ENCODE data around the gene FAM20A.
"Not testable (repeated sequence)": the region's sequence is repeated elsewhere in the genome, so short reads cannot be mapped to it uniquely, and the experiment has no call there.

Gene FAM20A

DNA sequence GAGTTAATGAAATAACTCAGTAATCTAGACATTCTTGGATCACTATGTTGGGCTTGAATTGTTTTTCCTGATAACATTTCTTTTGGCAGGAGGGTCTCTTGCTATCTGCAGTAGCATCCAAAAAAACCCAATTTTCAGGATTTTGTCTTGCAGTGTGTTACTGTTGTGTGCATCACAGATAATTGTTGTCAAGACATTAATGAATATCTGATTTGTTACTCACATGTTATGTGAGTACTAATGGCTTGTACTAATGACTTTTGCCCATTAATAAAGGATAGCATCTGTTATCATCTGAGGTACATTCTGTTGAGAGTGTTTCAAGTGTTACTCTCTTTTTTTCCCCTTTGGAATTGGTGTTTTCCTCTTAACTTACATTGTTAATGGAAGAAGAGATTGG lies 78.9 kb downstream of the FAM20A start:
- no peak for DNase-seq (ENCODE audit: low spot score)

DNA sequence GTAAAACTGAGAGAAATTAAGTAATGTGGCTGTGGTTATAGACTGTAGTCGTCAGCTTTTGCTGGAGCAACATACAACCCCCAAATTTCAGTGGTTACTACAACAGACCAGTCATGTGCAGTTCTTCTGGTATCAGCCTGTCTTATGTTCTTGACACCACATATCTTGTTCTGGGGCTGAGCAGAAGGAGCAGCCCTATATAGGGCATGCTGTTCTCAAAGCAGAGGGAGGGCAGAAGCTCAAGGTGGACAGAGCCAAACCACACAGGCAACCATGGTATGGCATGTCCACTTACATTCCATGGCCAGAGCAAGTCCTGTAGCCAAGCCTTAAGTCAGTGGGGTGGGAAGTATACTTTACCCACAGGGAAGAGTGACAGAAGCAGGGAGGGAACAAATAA lies 81.3 kb downstream of the FAM20A start:
- DNase-seq (ENCODE audit: low spot score): no peak

DNA sequence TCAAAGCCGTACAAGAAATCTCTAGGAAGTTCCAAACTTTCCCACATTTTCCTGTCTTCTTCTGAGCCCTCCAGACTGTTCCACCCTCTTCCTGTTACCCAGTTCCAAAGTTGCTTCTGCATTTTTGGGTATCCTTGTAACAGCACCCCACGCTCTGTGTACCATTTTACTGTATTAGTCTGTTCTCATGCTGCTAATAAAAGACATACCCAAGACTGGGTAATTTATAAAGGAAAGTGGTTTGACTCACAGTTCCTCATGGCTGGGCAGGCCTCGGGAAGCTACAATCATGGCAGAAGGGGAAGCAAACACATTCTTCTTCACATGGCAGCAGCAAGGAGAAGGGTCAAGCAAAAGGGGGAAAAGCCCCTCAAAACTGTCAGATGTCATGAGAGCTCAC lies 82.1 kb downstream of the FAM20A start:
- not testable (repeated sequence) for DNase-seq (ENCODE audit: low spot score)

DNA sequence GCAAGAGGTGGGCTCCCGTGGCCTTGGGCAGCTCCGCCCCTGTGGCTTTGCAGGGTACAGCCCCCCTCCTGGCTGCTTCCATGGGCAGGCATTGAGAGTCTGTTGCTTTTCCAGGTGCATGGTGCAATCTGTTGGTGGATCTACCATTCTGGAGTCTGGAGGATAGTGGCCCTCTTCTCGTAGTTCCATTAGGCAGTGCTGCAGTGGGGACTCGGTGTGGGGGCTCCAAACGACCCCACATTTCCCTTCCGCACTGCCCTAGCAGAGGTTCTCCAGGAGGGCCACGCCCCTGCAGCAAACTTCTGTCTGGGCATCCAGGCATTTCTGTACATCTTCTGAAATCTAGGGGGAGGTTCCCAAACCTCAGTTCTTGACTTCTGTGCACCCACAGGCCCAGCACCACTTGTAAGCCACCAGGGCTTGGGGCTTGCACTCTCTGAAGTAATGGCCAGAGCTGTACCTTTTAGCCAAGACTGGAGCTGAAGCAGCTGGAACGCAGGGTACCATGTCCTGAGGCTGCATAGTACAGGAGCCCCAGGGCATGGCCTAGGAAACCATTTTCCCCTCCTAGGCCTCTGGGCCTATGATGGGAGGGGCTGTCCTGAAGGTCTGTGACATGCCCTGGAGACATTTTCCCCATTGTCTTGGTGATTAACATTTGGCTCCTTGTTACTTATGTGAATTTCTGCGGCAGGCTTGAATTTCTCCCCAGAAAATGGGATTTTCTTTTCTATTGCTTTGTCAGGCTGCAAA lies 82.9 kb downstream of the FAM20A start:
- DNase-seq (ENCODE audit: low spot score): no peak

DNA sequence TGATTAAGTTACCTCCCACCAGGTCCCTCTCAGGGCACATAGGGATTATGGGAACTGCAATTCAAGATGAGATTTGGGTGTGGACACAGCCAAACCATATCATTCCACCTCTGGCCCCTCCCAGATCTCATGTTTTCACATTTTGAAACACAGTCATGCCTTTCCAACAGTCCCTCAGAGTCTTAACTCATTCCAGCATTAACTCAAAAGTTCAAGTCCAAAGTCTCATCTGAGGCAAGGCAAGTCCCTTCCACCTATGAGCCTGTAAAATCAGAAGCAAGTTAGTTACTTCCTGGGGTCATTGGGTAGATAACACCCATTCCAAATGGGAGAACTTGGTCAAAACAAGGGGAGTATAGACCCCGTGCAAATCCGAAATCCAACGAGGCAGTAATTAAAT lies 83.6 kb downstream of the FAM20A start:
- not testable (repeated sequence) for DNase-seq (ENCODE audit: low spot score)

DNA sequence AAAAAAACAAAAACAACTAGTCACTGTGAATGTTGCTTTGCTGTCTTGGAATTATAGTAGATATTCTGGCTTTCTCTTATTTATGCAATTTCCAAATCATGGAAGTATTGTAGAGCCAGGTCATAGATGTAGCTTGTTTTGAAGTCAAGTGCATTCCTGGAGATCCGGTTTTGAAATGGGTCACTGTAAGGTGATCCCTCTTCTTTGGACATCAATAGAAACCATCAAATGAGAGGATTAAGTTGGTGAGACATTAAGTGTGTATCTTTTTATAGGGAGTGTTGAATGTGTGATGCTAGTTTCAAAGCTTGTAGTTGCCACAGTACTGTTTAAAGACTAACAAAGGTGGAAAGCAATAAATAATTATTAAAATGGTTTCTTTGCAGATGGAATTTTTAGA lies 84.4 kb downstream of the FAM20A start:
- no peak for DNase-seq (ENCODE audit: low spot score)

DNA sequence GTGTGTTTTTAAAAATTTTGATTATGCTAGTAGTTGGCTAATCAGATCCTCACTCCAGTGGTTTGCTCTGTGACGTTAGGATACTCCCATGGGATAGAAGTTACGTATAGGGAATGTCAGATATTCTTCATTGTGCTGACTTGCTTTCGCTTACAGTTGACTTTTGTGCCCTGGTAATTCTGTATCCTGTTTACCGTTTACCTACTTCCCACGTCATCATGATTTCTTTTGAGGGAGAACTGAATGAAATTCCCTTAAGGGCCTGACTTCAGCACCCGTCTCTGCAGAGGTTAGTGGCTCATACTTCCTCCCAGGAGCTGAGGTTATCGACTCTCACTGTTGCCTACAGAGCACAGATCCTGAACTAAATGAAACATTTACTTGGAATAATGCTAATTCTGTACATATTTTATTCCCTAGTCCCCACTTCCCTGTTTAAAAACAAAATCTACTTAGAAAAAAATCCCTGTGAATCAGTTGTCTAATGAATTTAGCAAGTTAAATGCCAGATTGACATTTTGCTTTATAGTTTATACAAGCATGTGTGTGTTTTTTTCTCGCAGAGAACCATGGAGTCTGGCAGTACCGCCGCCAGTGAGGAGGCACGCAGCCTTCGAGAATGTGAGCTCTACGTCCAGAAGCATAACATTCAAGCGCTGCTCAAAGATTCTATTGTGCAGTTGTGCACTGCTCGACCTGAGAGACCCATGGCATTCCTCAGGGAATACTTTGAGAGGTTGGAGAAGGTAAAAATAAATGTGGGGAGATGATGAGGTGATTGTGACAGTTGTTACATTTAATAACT lies 86.1 kb downstream of the FAM20A start:
- no peak for DNase-seq (ENCODE audit: low spot score)

DNA sequence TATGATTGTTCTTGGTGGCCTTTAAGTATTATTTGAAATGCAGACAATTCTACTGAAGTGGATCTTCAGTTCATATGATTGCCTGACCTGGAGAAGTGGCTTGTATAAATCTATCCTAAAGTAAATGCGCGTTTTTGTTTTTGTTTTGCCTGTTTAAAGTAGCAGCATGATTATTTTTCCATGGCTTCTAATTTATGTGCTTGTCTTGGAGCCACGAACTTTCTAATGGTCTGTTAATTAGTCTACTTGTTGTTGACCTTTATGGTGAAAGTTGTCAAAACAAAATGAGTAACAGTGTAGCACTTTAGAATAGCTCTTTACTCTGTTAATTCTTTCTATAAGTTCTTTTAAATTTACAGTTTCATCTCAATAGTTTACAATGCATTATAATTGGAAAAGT lies 87.2 kb downstream of the FAM20A start:
- no peak for DNase-seq (ENCODE audit: low spot score)

DNA sequence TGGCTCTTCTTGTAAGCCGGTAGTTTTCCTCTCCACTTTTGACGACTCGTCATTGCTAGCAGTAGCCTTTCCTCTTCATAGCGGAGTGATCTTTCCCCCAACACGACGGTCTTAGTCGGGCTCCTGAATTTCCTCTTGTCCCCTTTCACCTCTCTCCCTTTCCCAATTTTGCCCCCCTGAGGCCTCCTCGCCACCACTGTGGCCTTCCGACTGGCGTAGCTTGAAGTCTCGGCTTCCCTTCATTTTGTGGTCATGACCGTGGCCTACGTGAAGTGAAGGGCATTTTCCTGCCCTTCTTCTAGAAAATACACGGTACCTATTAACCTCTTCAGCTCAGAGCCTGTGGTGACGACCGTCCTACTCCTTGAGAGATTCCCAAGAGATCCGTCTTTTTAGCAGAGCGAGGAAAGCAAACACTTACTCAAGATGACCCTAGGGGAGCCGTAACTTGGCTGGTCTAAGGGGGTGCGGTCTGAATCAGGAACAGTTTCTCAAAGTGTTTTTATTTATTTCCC lies 88.2 kb downstream of the FAM20A start:
- peak; percentile 52 for DNase-seq (ENCODE audit: low spot score)

DNA sequence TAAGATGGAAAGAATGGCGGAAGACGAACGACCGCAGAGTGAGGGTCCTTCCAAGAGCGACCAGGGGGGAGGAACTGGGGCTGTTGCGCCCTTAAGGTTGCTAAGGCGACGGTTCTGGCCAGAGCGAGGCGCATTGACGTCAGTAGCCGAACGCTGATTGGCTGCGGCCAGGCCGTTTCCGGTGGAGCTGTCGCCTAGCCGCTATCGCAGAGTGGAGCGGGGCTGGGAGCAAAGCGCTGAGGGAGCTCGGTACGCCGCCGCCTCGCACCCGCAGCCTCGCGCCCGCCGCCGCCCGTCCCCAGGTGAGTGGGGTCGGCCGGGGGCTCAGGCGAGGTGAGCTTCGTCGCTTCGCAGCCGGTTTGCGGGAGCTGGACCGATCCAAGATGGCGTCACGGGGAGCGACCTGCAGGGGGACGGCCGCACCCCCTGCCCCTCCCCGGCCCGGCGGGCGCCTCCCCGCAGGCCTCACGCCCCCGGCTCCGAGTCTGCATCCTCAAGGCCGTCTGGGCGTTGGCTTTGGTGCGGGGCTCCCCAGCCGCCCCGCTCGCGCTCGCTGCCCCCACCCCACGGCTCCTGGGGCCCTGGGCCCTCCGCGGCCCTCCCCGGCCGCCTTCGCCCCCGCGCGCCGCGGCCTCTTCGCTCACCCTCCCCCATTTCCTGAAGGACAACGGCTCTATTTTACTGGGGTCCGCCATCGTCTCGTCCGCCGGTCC lies 88.8 kb downstream of the FAM20A start, which contains the start of gene PRKAR1A:
Gene PRKAR1A, plus strand, starts transcription at position 184 of the 713 bp plus-strand sequence. CDS start 2,970 bp downstream, outside the sequence.
- DNase-seq (ENCODE audit: low spot score): peak; percentile 97

DNA sequence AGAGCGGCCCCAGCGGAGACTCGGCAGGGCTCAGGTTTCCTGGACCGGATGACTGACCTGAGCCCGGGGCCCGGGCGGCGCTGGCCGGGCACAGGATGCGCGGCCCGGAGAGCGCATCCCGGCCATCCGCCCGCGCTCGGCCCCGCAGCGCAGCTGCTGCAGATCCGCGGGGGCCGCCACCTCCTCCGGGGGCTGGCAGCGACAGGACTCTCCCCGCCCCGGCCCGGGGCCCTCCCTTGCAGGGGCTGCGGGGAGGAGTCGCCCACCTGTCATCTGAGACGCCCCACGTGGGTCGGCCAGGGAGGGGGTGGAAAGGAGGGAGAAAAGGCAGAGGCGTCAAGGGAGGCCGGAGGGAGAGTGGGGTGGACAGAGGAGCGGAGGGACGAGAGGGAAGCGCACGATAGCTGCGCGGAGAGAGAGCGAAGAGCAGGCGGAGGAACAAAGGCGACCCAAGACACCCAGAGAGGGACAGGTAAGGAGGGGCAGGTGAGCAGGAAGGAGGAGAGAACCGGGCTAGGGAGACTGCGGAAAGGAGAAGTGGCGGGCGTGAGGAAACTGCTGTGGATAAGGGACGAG lies 89.4 kb downstream of the FAM20A start:
- peak; percentile 95 for DNase-seq (ENCODE audit: low spot score)

DNA sequence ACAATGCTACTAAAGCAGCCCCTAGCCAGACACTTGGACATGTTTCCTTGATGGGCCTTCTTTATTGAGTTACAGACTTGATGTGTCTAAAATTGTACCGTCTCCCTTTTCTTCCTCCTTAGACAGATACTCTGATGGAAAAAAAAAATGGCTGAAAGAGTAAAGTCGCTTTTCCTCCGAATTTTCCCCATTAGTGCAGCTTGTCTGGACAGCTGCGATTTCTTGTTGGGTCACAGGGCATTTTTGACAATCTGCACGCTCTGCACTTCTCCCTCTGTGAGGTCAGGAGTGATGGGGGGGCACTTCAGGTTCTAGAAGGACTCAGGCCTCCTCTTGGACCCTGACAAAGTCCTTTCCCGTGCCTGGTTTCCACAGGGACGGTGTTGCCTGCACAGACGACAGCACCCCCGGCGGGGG lies 89.9 kb downstream of the FAM20A start:
- no peak for DNase-seq (ENCODE audit: low spot score)

DNA sequence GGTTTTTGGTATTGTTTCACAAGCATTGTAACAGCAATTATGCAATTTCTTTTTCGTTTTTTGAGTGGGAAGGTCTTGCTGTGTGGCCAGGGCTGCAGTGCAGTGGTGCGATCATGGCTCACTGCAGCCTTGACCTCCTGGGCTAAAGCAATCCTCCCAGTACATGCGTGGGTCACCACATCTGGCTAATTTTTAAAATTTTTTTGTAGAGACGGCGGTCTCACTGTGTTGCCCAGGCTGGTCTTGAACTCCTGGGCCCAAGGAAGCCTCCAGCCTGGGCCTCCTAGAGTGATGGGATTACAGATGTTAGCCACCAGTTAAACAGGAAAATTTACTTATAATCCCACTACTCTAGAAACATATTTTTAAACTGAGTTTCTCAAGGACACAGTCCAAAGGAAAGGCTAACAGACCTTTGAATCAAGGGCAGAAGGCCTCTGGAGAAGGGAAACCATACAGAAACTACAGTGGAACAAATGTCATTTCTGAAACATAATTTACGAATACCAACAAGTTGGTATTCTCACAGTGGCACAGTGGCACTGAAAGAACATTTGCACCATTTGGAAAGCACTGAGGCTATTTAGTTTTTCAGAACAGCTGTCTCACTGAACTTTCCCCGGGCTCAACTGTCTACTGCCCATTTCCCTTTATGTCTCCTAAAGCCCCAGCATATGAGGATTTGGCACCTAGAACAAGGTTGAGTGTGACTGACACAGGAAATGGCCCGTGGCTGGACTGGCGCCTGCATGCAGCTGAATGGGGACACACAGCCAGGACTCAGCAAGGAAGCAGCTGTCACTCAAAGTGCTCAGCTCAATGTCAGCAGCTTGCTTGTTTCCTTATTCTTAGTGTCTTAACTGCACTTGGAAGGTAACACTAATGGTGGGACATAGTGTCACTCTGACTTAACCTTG lies 91.8 kb downstream of the FAM20A start:
- no peak for DNase-seq (ENCODE audit: low spot score)

DNA sequence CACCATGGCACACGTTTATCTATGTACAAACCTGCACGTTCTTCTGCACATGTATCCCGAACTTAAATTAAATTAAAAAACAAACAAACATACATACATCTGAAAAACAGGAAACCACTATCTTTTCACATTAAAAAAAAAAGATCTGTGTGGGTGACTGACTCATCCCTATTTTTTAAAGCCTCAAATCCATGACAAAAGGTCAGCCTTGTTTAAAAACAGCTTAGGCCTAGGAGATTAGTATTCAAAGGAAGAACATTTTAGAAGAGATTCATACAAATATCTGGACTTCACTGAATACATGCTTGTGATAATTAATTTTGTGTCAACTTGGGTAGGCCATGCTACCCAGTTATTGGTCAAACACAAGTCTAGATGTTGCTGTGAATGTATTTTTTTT lies 93.6 kb downstream of the FAM20A start:
- no peak for DNase-seq (ENCODE audit: low spot score)

DNA sequence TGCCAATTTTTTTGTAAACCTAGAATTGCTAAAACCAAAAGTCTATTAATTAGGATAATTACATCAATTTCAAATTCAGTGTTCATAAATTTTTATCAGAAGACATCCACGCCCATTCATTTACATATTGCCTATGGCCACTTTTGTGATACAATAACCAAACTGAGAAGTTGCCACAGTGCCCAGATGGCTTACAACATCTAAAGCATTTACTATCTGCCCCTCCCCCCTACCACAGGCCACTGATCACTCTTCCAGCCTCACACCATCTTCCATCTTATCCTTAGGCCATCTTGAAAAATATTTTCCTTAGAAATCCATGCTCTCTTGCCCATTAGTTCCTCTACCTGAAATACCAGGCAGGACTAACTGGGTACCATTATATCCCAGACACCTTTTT lies 95.2 kb downstream of the FAM20A start:
- DNase-seq (ENCODE audit: low spot score): no peak

DNA sequence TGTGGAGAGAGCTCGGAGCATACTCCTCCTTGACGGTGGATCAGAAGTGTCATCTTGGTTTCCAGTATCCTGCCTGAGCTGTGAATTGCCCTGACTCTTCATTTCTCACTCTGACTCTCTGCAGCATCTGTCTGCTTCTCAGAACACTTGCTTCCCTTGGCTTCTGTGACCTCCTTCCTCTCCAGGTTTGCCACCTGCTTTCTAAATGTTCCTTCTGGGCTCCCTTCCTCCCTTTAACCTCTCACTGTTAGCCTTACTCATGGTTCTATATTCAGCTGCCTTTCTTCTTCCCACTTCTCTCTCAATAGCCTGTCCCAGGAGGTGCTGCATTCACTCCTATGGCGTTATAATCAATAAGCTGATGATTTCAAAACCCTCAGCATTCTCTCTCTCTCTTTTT lies 100.1 kb downstream of the FAM20A start:
- no peak for DNase-seq (ENCODE audit: low spot score)

DNA sequence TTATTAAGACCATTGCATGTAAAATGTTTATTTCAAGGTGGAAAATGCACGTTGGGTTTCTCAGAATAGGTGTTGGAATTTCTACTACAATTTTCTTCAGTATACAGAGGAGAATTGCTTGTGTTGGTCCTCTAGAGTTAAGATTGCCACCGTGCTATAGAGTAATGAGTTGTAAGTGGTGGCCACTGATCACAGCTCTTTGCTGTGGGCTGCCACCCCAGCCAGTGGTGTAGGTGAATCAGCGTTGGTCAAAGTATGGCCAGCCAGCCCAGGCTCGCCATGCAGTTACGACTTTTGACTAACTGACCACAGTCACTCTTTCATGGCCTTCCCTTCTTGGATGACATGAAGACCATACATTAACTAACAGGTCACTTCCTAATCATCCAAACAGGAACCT lies 101.6 kb downstream of the FAM20A start:
- no peak for DNase-seq (ENCODE audit: low spot score)

DNA sequence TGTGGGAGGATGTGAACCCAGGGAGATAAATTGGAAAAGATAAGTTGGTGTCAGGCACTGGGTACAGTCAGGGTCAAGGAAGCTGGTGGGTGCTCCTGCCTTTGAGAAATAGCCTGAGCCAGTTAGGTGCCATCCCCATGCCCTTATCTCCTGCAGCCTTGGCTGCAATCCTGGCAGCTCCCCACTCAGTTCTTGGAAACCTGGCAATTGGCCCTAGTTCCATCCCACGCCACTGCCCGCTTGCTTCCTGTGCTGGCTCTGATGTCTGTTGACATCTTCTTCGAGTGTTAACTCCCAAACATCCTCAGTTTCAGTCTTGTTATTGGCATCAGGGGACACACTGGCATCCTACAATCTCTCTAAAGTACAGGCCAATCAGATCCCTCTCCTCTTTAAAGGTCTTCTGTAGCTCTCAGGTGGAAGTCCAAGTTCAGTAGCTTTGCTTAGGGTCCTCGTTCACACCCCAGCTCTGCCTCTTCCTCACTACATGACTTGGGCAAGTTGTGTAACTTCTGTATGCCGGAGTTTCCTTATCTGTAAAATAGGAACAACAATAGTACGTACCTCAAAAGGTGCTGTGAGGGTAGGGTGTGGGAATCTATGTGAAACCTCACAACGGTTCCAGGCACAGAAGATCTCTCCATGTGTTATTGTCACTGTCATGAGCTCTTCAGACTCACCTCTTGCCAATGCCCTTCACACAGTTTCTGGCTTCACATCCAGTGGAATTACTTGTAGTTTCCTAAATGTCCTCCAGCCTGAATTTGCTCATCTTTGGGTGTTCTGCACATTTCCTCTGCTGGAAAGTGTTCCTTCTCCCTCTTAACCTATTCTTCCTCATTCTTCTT lies 102.5 kb downstream of the FAM20A start:
- no peak for DNase-seq (ENCODE audit: low spot score)

DNA sequence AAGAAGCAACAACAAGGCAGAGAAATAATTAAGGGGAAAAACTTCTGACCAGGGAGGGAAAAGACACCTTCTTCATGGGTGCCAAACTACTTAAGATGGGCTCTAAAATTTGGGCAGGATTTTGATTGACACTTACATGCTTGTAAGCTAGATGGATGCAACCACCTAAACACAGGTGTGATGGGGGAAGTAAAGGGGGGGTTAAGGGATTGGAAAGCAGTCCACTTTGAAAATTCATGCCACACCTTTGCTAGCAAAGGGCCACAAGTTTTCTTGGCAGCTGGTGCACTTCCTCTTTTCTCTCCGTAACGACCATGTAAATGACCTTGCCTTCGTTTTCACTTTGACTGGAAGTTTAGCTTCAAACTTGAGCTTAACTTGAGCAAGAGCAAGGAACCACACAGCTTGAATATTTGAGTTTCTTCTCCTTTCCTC lies 103.3 kb downstream of the FAM20A start:
- DNase-seq (ENCODE audit: low spot score): no peak

DNA sequence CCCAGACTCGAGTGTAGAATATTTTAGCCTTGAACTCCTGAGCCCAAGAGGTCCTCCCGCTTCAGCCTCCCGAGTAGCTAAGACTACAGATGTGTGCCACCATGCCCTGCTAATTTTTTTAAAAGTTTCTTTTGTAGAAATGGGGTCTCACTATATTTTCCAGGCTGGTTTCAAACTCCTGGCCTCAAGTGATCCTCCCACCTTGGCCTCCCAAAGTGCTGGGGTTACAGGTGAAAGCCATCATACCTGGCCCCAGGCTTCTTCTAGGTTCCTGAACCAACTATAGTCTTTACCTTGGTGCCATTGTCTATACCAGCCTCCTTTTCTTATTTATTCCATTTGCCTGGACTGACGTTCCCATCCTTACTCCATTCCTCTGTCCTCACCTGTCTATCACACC lies 106.1 kb downstream of the FAM20A start:
- DNase-seq (ENCODE audit: low spot score): no peak

Data from SK-N-DZ (cell line).